Pancreas (tissue), 10 donors: ENCODE results near the gene PPAN. TPM values are rescaled to one million over a fixed set of nuclear protein-coding genes. Genes with fewer than 3 reads are reported as not detected.
A peak's percentile ranks its signal among the peaks of the same experiment; 100 is the strongest.

Source experiments
- ATAC-seq, 4 donors: fragments of 200-7000 bp; cut with Tn5 transposase; one replicate each; pipeline versions ENCODE4 v1.8.0 to v1.9.1; 2020; ENCODE audit warnings: mild to moderate bottlenecking in 4 of 4, moderate library complexity in 4 of 4
- DNase-seq, 6 donors: peaks; one replicate each; pipeline ENCODE4 v3.0.0-alpha.2; 2020
- FAIRE-seq: peaks from 2 replicates; lab custom pipeline; 2012; peaks lifted over from hg19 to GRCh38; lab: Jason Lieb, UNC
- H3K27ac ChIP-seq, 4 donors: fragments of 200-600 bp; sonication (generic); 1 replicate in 3 of 4; 2 replicates in 1 of 4; pipeline versions ENCODE4 v1.5.0 to v1.8.0; 2020
- H3K27me3 ChIP-seq, 4 donors: fragments of 200-600 bp; one replicate each; pipeline ENCODE4 v1.8.0; 2021
- H3K36me3 ChIP-seq, 3 donors: fragments of 200-600 bp; sonication (generic) in 1 of 3; one replicate each; pipeline versions ENCODE4 v1.5.0 to v1.8.0; 2020 to 2021
- H3K4me1 ChIP-seq, 3 donors: fragments of 200-600 bp; one replicate each; pipeline ENCODE4 v1.8.0; 2021
- H3K4me3 ChIP-seq, 4 donors: fragments of 200-600 bp; sonication (generic) in 2 of 4; one replicate each; pipeline versions ENCODE4 v1.5.0 to v1.8.0; 2020 to 2021
- H3K9me3 ChIP-seq, 4 donors: fragments of 200-600 bp; one replicate each; pipeline ENCODE4 v1.8.0; 2021
- CTCF ChIP-seq, 4 donors: fragments of 200-600 bp; sonication (generic) in 3 of 4; IDR thresholded peaks; one replicate each; pipeline versions ENCODE4 v1.5.0 to v1.8.0; 2021; ENCODE audit warnings: antibody characterized with exemption in 4 of 4
- WGBS, 2 donors: extraction: QIAGEN DNeasy Blood & Tissue Kit; methylation state at CpG; one replicate each; pipeline ENCODE4 v1.1.7; 2013; 5-methylcytosine and 5-hydroxymethylcytosine counted together
- intact Hi-C, 3 donors: fragments of 100-400 bp; cut with DNase I; formaldehyde crosslinking; loops; one replicate each; pipeline versions ENCODE4 v1.11.1 to v1.14.2; 2022
- polyA plus RNA-seq, 2 donors: library from polyadenylated mRNA; stranded (reverse); fragments of 200-250 nt; gene quantifications; one replicate each; pipeline ENCODE4 v1.2.3, GENCODE V29; 2013
- total RNA-seq, 6 donors: library from RNA; stranded (reverse); fragmentation: NEBNext Ultra II Directional in 4 of 6; extraction: Animal tissue kit (Norgen Biotek cat#: 25700) in 4 of 6; gene quantifications; one replicate each; pipeline versions ENCODE4 v1.2.1 to v1.2.4, GENCODE V29; 2021 to 2023
- donor health status: healthy with polysubstance abuse.
- donor health status: DM: no; HTN: no; CAD: no; lungs with moderate emphysema.
- donor health status: DM: no; HTN: no; CAD: no.
- donor health status: control.
- donor health status: control.
- donor health status: Bipolar disorder and iron deficiency.
- donor health status: DM: yes; HTN: yes; CAD: no.
- donor health status: DM: no; HTN: no; CAD: no.
- donor health status: DM: no; HTN: no; CAD: no.
- donor health status: DM: yes; HTN: yes; CAD: no.

PPAN gene
- total and polyA plus RNA-seq, 8 donors: 9.3 to 67.9 (median 19.4) TPM

DNA sequence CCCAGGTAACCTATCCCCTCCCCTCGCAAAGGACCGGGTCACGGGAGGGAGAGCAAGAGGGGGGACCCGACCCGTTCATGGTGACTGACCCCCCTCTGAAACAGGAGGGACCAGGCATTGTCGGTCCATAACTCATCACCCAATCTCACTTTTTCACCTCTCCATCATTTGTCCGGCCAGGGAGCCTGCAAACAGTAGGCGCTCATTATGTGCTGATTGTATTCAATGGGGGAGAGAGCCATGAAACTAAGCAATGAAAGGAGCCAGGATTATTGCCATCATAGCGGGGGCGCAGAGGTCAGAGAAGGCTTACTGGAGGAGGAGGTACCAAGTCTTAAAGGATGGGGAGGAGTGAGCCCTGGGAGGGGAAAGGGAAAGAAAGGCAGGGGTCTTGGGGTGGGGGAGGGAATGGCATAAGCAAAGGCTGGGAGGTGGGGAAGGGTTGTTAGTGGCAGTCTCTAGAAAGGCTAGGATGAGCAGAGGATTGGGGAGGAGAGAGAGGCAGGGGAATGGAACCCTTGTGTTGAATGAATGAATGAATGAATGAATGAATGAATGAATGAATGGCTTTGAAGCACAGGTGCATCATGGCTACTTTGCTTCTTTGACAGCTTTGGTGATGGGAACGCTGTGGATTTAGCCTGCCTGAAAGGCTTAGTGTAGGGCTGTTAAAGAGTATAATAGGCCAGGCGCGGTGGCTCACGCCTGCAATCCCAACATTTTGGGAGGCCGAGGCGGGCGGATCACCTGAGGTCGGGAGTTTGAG lies 18.7 kb upstream of the PPAN start:
- peak overlapping the region in 1 of 4 donors; percentile 62 for H3K27ac ChIP-seq
- H3K9me3 ChIP-seq: no peaks in the 10 kb centered on the region
- ATAC-seq: no peak
- no peak for FAIRE-seq
- TF ChIP-seq CTCF (IDR thresholded peaks at IDR 0.05): no peak
- 90 to 92% methylated on average over 18 of the region's 18 CpGs for WGBS, 2 donors
- intact Hi-C loops: no loop called here
- DNase-seq: peak in 1 of 6 donors; percentile 40
- H3K4me3 ChIP-seq: peak overlapping the region in 1 of 4 donors; percentile 76
- H3K36me3 ChIP-seq: no peaks in the 10 kb centered on the region
- no peaks in the 10 kb centered on the region for H3K4me1 ChIP-seq
- H3K27me3 ChIP-seq: no peaks in the 10 kb centered on the region

- Histone ChIP-seq H3K27ac (no peak overlapping the region), H3K36me3 (no peaks in the 10 kb centered on the region), H3K9me3 (no peaks in the 10 kb centered on the region), H3K27me3 (no peaks in the 10 kb centered on the region), H3K4me3 (no peak overlapping the region), H3K4me1 (no peaks in the 10 kb centered on the region)
- DNase-seq: peak in 1 of 6 donors; percentile 32
- 93 to 99% methylated on average over 6 of the region's 6 CpGs for WGBS, 2 donors
- intact Hi-C loops: no loop called here
- ATAC-seq: no peak
- TF ChIP-seq CTCF (IDR thresholded peaks at IDR 0.05): no peak
- FAIRE-seq: no peak
Measured at GRCh38 chr19:10088949-10089554, 17.1 kb upstream of the PPAN start.

DNA sequence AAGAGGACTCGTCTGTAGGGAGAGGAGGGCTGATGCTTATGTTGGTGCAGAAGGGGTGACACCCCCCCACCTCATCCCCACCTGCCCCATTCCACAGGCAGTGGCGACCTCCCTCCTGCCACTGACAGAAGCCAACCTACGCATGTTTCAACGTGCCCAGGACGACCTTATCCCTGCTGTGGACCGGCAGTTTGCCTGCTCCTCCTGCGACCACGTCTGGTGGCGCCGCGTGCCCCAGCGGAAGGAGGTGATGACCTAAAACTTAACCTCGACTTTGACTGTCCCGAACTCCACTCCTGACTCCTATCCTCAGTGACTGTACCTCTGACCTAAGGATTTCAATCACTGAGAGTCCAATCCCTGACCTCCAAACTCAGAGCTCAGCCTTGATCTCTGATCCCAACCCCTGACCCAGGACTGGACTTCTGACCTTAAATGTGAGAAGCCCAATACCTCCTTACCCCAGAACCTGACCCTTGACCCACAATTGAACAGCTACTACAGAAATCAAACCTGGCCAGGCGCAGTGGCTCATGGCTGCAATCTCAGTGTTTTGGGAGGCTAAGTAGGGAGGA lies 16.3 kb upstream of the PPAN start:
- no peak for TF ChIP-seq CTCF (IDR thresholded peaks at IDR 0.05)
- 89 to 92% methylated on average over 15 of the region's 15 CpGs for WGBS, 2 donors
- Histone ChIP-seq H3K4me1 (no peaks in the 10 kb centered on the region), H3K9me3 (no peaks in the 10 kb centered on the region), H3K27me3 (no peaks in the 10 kb centered on the region), H3K36me3 (no peaks in the 10 kb centered on the region), H3K27ac (no peak overlapping the region), H3K4me3 (no peak overlapping the region)
- DNase-seq (peak in 1 of 6 donors; percentile 44), ATAC-seq (no peak), FAIRE-seq (no peak)
- intact Hi-C loops: no loop called here

- Histone ChIP-seq H3K4me3 (no peak overlapping the region), H3K4me1 (peaks cover 0 to 1% (median 0%) of the 10 kb centered on the region in 3 donors), H3K27ac (no peak overlapping the region), H3K27me3 (no peaks in the 10 kb centered on the region), H3K9me3 (no peaks in the 10 kb centered on the region), H3K36me3 (no peaks in the 10 kb centered on the region)
- TF ChIP-seq CTCF (IDR thresholded peaks at IDR 0.05): no peak
- intact Hi-C loops: no loop called here
- FAIRE-seq (no peak), ATAC-seq (no peak), DNase-seq (peak in 2 of 6 donors; percentile 47 to 75)
- WGBS, 2 donors: 96 to 97% methylated on average over 14 to 17 of the region's 17 CpGs
Measured at GRCh38 chr19:10091370-10091687, 14.8 kb upstream of the PPAN start.
